ENCODE data around the gene CPNE7.

DNA sequence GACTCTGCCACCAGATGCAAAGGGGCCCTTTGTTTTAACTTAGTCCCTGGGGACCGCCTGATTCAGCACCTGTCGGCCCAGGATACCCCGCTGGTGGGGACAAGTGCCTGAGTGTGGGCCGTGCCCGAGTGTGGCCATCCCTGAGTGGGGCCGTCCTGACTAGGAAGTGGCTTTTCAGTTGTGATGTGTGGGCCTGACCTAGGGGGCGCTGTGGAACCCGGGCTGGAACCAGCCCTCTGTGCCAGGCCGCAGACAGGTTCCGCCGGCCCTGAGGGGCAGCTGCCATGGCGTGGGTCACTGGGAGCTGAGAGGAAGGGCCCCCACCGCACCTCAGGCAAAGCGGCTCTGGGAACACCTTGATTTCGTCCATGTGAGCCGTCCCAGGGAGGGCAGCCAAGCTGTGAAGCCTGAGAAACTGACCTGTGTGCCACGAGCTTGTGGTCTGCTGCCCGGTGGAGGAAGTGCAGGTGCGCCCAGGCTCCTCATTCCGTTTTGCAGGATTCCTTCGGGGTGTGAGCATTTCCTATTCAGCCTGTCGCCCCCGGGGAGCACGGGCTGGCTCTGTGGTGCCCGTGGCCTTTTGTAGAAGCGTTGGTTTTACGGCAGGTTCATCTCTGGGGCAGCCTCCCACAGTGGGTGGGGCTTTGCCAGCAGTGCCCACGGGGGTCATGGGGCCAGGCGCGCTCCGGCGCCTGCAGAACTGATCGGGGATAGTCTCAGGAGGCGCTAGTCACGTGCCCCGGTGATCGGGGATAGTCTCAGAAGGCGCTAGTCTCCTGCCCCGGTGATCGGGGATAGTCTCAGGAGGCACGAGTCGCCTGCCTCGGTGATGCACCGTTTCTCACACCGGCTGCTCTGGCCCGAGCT lies 9.8 kb upstream of the CPNE7 start:
- TF ChIP-seq, protein P1, sequence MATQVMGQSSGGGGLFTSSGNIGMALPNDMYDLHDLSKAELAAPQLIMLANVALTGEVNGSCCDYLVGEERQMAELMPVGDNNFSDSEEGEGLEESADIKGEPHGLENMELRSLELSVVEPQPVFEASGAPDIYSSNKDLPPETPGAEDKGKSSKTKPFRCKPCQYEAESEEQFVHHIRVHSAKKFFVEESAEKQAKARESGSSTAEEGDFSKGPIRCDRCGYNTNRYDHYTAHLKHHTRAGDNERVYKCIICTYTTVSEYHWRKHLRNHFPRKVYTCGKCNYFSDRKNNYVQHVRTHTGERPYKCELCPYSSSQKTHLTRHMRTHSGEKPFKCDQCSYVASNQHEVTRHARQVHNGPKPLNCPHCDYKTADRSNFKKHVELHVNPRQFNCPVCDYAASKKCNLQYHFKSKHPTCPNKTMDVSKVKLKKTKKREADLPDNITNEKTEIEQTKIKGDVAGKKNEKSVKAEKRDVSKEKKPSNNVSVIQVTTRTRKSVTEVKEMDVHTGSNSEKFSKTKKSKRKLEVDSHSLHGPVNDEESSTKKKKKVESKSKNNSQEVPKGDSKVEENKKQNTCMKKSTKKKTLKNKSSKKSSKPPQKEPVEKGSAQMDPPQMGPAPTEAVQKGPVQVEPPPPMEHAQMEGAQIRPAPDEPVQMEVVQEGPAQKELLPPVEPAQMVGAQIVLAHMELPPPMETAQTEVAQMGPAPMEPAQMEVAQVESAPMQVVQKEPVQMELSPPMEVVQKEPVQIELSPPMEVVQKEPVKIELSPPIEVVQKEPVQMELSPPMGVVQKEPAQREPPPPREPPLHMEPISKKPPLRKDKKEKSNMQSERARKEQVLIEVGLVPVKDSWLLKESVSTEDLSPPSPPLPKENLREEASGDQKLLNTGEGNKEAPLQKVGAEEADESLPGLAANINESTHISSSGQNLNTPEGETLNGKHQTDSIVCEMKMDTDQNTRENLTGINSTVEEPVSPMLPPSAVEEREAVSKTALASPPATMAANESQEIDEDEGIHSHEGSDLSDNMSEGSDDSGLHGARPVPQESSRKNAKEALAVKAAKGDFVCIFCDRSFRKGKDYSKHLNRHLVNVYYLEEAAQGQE (IDR thresholded peaks at IDR 0.05): peak; percentile 15
- TF ChIP-seq JUND (IDR thresholded peaks at IDR 0.05) (no peak), YY1 (IDR thresholded peaks at IDR 0.05) (no peak), NR2F2 (IDR thresholded peaks at IDR 0.05) (no peak)
- TF ChIP-seq, protein P2, sequence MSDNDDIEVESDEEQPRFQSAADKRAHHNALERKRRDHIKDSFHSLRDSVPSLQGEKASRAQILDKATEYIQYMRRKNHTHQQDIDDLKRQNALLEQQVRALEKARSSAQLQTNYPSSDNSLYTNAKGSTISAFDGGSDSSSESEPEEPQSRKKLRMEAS (IDR thresholded peaks at IDR 0.05): no peak
- TF ChIP-seq, protein P3, sequence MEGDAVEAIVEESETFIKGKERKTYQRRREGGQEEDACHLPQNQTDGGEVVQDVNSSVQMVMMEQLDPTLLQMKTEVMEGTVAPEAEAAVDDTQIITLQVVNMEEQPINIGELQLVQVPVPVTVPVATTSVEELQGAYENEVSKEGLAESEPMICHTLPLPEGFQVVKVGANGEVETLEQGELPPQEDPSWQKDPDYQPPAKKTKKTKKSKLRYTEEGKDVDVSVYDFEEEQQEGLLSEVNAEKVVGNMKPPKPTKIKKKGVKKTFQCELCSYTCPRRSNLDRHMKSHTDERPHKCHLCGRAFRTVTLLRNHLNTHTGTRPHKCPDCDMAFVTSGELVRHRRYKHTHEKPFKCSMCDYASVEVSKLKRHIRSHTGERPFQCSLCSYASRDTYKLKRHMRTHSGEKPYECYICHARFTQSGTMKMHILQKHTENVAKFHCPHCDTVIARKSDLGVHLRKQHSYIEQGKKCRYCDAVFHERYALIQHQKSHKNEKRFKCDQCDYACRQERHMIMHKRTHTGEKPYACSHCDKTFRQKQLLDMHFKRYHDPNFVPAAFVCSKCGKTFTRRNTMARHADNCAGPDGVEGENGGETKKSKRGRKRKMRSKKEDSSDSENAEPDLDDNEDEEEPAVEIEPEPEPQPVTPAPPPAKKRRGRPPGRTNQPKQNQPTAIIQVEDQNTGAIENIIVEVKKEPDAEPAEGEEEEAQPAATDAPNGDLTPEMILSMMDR (IDR thresholded peaks at IDR 0.05; ENCODE audit: low read depth, low read length, missing input control): peak; percentile 33
